Mesodermal cell (in vitro differentiated cells): ENCODE data around the gene TOPORS.

Experiments used
- H3K27ac ChIP-seq: 2 replicates; pipeline ENCODE4 v1.7.0; 2013; ENCODE audit warnings: mild to moderate bottlenecking, low read depth, low read length, moderate library complexity; ENCODE audit not compliant: severe bottlenecking
- H3K36me3 ChIP-seq: 2 replicates; pipeline ENCODE4 v1.7.1; 2013; ENCODE audit warnings: mild to moderate bottlenecking, low read length, moderate library complexity; ENCODE audit not compliant: control insufficient read depth, insufficient read depth
- H3K4me1 ChIP-seq: one replicate; pipeline ENCODE4 v1.7.1; 2013; ENCODE audit warnings: mild to moderate bottlenecking, low read length; ENCODE audit not compliant: insufficient read depth, control insufficient read depth, poor library complexity, severe bottlenecking
- H3K4me3 ChIP-seq: 2 replicates; pipeline ENCODE4 v1.7.0; 2013; ENCODE audit warnings: low read length, control low read depth, mild to moderate bottlenecking; ENCODE audit not compliant: insufficient read depth, poor library complexity, severe bottlenecking; ENCODE audit errors: extremely low read depth
- H3K9me3 ChIP-seq: 2 replicates; pipeline ENCODE4 v1.7.1; 2013; ENCODE audit warnings: mild to moderate bottlenecking, low read length, moderate library complexity; ENCODE audit not compliant: control insufficient read depth
- WGBS, 2 experiments: methylation state at CpG; one replicate each; pipeline ENCODE4 v1.1.5; 2013; ENCODE audit warnings: missing lambda C conversion rate in 2 of 2; ENCODE audit not compliant: insufficient coverage in 2 of 2; 5-methylcytosine and 5-hydroxymethylcytosine counted together

TOPORS gene

GRCh38 chr9:32502464-32502863, 49.9 kb downstream of the TOPORS start:
- H3K9me3 ChIP-seq: no peaks in the 10 kb centered on the region
- no peak overlapping the region for H3K27ac ChIP-seq
- no peak overlapping the region for H3K4me3 ChIP-seq
- no peaks in the 10 kb centered on the region for H3K36me3 ChIP-seq
- H3K4me1 ChIP-seq: no peaks in the 10 kb centered on the region
- 77 to 82% methylated on average over 2 to 3 of the region's 4 CpGs for WGBS, 2 experiments

DNA sequence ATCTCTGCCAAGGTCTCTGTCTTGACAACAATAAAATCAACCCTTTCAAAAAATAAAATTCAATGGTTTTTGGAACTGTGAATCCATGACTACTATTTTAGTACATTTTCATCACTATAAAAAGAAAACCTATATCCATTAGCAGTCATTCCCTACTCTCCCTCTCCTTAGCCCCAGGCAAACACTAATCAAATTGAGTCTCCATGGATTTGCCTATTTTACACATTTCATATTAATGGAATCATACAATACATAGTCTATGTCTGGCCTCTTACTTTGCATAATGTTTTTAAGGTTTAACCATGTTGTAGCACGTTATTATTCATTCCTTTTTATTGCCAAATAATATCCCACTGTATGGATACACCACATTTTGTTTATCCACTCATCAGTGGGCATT, 50.5 kb downstream of the TOPORS start:
- Histone ChIP-seq H3K36me3 (no peaks in the 10 kb centered on the region), H3K4me3 (no peak overlapping the region), H3K27ac (no peak overlapping the region), H3K9me3 (no peaks in the 10 kb centered on the region), H3K4me1 (no peaks in the 10 kb centered on the region)
- no CpG with 5 or more reads among the region's 1 CpG for WGBS, 2 experiments

- no peak overlapping the region for H3K27ac ChIP-seq
- 82 to 87% methylated on average over 1 of the region's 2 CpGs for WGBS, 2 experiments
- H3K4me3 ChIP-seq: no peak overlapping the region
- no peaks in the 10 kb centered on the region for H3K36me3 ChIP-seq
- H3K4me1 ChIP-seq: no peaks in the 10 kb centered on the region
- no peaks in the 10 kb centered on the region for H3K9me3 ChIP-seq
These were observed 51.6 kb downstream of the TOPORS start for GRCh38 chr9:32500768-32501167.

DNA sequence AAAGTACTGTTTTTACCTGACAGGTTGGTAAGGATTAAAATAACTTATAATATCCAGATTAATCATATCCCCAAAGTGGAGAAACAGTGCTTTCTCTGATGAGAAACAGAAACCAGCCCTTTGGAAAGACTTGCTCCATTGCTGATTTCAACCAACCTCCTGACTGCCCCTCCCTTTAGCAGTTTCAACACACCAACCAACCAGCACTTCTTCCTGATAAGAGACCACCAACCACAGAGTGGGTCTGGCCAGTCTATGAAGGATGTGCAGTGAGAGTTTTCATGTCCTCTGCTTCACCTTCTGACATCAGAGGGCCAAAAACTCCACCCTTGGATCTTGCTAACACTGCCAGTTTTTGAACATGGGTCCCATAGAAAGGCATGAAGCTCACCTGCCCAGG, 54.5 kb downstream of the TOPORS start:
- no peaks in the 10 kb centered on the region for H3K9me3 ChIP-seq
- H3K27ac ChIP-seq: no peak overlapping the region
- no peak overlapping the region for H3K4me3 ChIP-seq
- H3K36me3 ChIP-seq: no peaks in the 10 kb centered on the region
- no peaks in the 10 kb centered on the region for H3K4me1 ChIP-seq

DNA sequence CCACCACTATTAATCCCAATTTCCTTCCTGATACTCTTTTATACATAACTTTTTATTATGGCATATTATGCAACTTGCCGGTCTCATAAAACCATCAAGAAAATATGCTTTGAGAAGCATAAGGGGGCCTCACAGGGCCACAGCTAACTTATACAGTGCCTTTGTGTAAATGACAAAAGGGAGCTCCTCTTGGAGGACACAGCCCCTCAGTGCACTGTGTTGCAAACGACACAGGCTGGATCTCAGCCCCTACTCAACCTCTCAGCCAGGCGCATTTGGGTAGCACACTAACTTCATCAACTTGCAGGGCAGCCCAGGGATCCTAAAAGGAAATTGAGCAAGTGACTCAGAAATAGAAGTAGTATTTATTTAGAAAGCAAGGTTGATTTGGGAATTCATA, 61.8 kb downstream of the TOPORS start:
- no CpG with 5 or more reads among the region's 3 CpGs for WGBS, 2 experiments

More for the DNA sequence above, 61.8 kb downstream of the TOPORS start:
- Histone ChIP-seq H3K4me3 (no peak overlapping the region), H3K9me3 (no peaks in the 10 kb centered on the region), H3K36me3 (peaks cover 7% of the 10 kb centered on the region), H3K27ac (no peak overlapping the region), H3K4me1 (no peaks in the 10 kb centered on the region)
